GM19328 (cell line): ENCODE measurements around the gene DUSP15.
"Not testable (repeated sequence)": the region's sequence is repeated elsewhere in the genome, so short reads cannot be mapped to it uniquely, and the experiment has no call there.

Experiments used
- ATAC-seq: cut with Tn5 transposase; IDR thresholded peaks from one replicate; pipeline ENCODE4 v1.9.1; 2021; ENCODE audit warnings: mild to moderate bottlenecking, moderate library complexity; ENCODE audit not compliant: unreplicated experiment

The DUSP15 gene

DNA sequence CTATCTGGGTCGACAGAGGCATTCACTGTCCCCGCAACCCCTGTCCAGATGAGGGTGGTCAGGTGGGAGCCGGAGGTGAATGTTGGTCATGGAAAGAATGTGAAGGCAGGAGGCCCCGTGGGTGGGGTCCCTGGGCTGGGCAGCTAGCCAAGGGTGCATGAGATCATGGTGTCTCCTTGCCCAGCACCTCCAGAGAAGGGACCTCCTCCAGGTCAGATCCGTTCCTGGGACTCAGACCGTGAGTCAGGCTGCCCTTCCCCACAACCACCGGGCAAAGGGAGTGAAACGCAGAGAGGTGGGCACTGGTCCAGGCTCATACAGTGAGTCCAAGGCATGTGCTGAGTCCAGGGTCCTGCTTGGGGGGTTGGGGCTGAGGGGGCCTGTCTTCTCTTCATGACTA, 28.4 kb downstream of the DUSP15 start:
- no peak for ATAC-seq

DNA sequence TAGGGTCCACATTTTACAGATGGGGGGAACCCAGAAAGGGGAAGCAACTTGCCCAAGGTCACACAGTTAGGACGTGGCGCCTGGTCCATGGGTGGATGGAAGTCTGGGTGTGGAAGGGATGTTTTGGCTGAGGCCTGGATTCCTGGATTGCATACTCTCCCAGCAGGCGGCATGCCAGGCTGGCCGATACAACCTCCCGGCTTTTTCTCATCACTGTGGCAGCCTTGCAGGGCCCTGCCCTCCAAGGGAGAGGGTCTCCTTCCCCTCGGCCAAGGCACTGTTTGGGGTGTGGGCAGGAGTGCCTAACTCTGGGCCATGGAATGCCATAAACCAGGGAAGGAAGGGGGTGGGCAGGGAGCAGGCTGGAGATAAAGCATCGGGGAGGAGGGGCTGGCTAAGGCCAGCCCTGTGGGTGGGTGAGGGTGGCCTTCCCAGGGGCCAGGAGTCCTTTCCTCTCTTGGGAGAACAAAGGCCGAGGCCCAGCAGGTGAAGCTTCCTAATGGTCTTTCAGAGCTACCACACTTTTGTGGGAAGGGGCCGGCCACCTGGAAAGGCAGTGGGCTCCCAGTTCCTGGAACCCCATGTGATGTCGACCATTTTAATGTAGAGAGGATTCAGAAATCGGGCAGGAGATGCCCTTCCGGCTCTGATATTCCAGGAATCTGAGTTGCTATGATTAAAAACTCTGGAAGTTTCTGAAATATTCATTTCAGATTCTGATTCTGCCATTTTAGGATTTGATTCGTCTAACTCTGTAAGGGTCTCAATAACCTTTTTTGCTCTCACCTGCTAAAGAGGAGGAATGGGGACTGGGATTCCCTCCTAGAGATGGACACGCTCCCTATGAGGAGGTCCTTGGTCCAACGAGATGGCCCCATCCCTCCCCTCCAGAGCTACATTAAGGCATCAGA, 29.2 kb downstream of the DUSP15 start:
- ATAC-seq = no peak

DNA sequence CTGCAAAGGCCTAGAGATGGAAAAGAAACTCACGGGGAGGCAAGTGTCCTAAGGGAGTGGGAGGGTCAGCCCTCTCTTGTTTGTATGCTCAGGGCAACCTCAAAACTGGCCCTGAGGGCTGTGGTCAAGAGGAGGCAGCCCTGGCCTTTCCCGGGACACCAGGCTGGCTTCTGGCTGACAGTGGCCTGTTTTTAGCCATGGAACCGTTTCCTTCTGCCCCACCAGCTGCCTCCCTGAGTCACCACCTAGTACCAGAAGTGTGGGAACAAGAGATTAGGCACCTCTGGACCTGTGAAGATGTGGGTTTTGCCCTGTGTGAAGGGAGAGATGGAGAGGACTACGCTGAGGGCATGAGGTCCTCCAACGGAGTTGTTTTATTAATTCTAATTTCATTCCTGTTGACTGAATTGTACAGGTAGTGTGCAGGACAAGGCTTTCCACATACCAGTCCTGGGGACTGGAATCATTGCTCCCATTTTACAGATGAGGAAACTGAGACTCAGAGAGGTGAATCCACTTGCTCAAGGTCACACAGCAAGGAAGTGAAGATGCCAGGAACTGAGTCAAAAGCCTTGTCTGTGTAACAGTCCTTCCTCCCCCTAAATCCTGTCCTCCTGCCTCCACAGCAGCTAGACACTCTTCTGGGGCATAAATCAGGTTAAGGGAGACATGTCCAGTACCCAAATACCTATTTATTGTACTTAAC, 30.4 kb downstream of the DUSP15 start:
- ATAC-seq = no peak

DNA sequence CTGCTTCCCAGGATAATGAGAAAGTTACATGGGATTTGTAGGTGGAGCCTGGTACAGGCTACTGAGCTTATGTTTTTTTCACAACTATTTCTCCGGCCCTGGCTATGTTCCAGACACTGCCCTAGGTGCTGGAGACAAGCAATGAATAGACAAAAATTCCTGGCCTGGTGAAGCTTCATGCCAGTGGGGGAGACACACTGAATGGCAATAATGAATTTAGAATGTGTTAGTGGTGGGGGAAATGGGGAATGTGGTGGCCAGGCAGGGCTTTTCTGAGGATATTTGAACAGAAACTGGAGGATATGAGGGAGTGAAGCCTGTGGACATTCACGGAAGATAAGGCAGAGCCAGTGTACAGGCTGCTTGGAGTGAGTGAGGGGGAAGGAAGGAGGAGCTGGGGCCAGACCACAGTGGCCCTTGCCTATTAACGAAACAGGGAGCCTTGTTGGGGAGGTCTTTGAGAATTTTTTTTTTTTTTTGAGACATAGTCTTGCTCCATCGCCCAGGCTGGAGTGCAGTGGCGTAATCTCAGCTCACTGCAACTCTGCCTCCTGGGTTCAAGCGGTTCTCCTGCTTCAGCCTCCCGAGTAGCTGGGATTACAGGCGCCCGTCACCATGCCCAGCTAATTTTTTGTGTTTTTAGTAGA, 31.6 kb downstream of the DUSP15 start:
- ATAC-seq = no peak

DNA sequence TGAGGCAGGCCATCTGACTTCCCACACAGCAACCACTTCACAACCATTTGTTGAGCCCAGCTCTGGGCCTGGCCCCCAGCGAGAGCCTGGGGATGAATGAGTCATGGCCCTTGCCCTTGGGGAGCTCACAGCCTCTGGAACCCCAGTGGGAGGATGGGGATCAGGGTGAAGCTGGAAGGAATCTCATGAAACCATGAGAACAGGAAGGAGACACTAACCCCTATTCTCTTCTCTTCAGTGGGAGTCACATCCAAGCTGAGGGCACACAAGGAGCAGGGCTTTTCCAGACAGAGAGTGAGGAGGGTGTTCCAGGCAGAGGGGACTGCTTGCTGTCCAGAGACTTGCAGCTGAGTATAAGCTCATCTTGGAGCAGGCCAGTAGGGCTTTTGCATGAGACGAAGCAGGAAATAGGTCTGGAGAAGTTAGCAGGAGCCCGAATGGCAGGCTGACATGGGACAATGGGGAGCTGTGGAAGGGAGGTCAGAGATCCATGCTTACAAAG, 32.4 kb downstream of the DUSP15 start:
- no peak for ATAC-seq

DNA sequence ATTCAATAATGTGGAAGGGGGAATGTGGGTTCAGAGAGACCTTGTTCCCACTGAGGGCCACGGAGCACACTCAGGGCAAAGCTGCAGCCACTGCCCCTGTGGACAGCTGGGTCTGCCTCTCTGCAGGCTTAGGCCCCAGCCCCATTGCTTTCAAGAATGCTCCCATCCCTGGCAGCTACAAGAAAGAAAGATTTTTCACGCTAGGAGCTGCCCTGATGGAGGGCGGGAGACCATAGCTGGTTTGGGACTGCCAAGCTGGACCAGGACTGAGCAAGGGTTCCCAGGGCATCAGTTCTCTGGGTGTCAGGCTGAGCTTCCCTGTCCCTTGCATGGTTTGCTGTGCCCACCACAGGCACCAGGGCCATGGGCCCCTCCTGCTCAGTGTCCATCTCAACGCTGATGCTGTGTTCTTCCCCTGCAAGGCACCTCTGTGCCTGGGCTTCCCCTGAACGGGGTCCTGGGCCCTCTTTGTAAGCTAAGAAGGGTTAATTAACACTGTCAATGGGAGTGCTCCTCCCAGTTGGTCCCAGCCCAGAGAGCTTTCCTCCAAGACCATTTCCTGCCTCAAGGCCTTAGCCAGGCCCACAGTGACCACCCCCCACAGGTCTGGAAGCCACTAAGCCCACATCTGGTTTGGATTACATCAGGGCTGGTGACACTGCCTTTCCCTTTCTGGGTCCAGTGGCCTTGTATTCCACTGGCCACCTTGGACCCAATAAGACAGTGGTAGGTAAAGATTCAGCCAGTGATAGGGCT, 33.3 kb downstream of the DUSP15 start:
- no peak for ATAC-seq

DNA sequence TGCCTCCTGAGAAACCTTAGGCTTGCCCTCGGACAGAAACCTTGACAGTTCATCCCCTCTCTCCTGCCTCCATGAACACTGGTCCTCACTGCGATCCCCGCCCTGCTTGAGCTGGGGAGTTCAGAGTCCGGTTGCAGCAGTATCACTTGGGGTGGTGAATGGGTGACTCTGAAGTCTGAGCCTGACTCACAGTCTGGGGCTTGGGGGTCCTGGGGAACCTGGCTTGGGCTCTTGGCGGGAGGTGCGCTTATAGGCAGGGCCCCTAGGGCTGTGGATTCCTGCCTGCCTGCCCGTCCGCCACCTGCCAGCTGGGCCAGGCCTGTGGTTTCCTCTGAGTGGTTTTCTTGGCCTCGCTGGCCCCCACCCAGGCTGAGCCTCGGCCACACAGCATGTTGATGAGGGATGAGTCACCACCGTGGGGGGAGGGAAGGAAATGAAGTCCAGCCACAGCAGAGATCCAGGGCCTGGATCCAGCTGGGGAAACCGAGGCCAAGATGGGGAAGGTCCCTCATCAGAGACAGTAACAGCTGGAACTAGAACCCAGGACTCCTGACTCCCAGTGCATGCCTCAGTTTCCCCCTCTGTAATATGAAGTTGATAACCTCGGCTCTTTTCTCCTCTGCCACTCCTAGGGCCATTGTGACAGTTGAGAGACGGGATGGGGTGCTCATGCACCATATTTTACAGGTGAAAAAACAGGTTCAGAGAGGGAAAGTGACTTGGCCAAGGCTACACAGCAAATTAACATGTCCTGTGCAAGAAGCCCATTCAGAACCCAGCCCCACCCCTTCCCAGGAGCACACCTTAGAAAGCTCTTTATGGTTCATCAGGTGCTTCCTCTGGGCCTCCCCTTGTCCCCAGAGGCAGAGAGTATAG, 34.1 kb downstream of the DUSP15 start:
- no peak for ATAC-seq

DNA sequence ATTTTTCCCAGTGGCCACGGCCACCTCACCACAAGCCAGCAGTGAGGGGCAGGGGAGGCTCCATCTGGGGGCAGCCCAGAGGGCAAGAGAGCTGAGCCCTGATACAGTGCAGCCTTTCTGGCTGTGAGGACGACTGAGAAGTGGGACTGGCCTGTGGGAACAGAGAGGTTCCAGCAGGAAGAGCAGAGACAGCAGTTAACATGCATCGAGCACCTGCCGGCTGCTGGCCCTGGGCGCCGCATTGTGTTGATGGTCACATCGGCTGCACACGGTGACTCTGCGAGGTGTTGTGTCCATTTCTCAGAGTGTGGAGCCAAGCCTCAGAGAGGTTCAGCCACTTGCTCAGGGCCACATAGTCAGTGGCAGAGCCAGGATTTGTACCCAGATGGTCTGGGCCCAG, 34.8 kb downstream of the DUSP15 start:
- ATAC-seq = no peak

DNA sequence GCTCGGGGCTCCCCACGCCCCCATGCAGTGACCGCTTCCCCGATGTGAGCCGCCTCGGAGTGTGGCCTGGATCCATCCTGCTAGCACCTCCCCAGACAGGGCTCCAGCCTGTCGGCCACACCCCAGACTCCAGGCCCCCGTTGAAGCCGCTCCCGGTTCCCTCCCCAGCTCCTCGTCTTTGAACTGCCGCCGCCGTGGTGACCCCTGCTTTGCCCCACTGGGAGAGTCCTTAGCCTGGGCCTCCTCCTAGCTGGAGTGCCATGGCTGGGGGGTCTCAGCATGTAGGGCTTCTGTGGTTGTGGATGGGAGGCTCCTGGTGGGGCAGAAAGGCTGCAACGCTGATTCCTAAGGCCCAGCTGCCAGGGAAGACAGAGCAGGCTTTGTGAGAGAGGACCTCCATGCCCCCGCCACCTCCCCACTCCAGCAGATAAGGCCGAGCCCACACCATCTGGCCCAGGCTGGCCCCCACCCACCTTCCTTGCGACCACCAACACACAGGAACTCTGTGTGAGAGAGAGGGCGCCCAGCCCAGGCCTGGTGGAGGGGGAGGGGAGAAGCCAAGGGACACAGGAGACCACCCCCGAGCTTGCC, 36.3 kb downstream of the DUSP15 start:
- ATAC-seq = no peak

DNA sequence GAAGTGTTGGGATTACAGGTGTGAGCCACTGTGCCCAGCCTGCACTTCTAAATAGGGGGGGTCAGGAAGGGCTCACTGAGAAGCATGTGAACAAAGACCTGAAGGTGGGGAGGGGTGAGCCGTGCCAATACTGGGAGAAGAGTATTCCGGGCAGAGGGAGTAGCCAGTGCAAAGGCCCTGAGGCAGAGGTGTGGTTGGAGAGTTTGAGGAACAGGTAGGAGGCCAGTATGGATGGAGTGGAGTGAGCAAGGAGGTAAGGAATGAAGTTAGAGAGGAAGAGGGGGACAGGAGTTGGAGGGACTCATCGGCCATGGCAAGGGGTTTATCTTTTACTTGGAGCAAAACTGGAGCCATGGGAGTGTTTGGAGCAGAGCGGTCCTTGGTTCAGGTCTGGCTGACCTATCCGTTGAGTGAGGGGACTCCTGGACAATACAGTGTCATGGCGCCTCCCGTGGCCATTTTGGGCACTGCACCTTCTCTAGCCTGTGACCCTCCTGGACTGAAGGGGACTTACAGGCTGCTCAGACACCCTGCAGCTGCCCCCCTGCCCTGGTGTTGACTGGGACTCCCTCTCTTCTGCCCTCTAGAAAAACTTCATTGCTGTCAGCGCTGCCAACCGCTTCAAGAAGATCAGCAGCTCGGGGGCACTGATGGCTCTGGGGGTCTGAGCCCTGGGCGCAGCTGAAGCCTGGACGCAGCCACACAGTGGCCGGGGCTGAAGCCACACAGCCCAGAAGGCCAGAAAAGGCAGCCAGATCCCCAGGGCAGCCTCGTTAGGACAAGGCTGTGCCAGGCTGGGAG, 37.0 kb downstream of the DUSP15 start:
- no peak for ATAC-seq

DNA sequence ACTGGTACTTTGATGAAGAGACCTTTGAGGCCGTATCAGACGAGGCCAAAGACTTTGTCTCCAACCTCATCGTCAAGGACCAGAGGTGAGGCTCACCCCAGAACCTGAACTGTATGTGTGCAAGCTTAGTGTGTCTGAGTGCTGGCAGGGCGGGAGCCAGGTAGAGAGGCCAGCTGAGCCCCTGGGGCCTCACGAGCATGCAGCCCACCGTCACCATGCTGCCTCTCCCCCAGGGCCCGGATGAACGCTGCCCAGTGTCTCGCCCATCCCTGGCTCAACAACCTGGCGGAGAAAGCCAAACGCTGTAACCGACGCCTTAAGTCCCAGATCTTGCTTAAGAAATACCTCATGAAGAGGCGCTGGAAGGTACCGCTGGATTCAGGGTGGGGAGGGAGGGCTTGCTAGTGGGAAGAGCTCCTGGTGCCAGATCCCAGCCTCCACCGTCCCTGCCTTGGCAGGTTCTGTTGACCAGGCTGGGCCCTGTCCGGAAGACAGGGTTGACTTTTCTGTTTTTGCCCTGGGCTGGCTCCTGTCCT, 38.5 kb downstream of the DUSP15 start:
- no peak for ATAC-seq

DNA sequence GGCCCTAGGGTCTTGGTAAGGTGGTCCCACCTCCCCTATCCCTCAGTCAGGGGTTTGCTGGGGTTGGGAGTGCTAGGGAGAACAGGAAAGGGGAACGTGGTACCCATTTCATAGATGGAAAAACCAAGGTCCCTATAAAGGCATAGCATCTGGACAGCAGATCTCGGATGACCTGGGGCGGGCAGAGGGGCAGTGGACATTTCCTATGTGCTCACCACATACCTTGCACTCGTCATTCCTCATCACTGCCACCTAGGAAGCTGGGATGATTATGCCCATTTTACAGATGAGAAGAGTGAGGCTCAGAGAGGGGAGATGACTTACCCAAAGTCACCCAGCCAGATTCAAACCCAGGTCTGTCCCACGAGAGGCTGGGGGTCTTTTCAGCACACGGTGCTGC, 39.1 kb downstream of the DUSP15 start:
- no peak for ATAC-seq

DNA sequence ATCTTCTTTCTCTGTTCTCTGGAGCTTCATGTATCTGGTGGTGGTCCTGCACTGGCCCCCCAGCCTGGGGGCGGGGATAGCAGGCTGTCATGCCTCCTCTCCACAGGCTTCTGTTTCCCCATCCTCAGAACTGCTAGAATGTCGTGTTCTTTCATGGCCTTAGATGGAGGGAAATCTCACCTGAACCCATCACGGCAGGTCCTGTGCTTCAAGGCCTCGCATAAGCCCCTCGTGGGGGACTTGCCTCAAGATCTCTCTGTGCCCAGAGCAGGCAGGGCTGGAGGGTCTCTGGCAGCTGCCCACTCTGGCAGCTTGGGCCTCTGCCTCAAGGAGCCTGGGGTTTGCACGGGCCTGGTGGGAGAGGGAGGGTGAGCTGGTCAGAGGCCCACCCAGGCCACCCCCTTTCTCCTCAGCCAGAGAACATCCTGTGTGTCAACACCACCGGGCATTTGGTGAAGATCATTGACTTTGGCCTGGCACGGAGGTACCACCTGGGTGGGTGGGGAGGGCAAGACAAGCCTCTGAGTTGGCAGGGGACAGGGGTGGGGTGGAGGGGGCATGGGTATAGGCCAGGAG, 39.8 kb downstream of the DUSP15 start:
- no peak for ATAC-seq

DNA sequence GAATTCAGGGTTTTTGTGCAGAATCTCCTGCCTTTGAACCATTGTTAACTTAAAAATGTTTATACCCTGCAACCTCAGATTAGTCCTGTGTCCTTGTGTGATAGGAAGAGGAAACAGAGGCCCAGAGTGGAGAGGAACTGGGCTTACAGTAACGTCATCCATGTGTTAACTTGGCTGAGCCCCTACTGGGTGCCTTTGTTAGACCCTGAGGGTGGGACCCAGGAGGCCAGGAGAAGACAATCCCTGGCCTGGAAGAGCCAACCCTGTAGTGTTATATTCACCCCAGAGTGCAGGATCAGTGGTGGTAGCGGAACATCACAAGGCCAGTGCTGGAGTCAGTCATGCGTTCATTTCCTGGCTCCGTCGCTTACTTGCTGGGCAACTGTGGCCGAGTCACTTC, 40.6 kb downstream of the DUSP15 start:
- ATAC-seq = no peak

DNA sequence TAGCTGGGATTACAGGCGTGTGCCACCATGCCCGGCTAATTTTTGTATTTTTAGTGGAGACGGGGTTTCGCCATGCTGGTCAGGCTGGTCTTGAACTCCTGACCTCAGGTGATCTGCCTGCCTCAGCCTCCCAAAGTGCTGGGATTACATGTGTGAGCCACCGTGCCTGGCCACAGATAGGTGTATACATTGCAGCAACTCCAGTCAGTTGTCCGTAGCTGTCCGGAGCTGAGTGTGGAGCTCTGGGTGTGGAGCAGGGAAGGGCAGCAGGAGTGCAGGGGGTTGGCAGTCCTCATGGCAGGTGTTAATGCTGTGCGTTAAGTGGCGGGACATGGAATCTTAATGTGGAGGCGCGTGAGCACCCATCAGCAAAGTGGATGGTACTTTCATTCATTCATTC, 42.3 kb downstream of the DUSP15 start:
- ATAC-seq = not testable (repeated sequence)

DNA sequence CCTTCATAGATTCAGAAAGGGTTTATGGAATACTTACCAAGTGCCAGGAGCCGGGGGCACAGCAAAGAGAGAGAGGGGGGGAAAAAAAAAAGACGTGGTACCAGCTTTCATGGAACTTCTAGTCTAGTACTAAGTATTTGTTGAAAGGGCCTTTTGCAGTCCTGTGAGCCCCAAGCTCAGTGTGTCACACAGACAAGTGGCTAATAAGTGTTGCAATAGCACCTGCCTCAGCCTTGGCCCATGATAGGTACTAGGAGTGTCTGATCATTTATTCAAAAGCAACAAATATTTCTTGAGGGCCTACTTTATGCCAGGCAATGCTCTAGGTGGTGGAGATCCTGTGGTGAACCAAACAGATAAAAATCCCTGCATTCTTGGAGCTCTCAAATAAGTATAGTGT, 43.3 kb downstream of the DUSP15 start:
- no peak for ATAC-seq

DNA sequence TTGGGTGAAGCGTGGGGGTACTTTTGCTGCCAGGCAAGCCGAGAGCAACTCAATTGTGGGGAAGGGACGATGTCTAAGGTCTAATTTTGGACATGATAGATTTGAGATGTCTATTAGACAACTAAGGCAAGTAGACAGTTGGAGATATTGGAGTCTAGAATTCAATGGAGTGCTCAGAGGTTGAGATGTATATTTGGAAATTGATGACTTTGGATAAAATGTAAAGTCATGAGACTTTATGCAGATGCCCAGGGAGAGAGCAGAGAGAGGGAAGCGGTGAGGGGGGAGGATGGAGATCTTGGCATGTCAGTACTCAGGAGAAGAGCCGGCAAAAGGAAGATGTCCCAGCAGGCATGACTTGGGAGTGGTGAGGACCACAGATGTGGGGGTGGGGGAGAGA, 44.3 kb downstream of the DUSP15 start:
- ATAC-seq = no peak
